Spinal cord (tissue), 10 donors: ENCODE data around the gene NOC2L. TPM values are rescaled to one million over a fixed set of nuclear protein-coding genes. Genes with fewer than 3 reads are reported as not detected.

Source experiments
- DNase-seq, 6 donors: peaks; one replicate each; pipeline versions ENCODE4 v3.0.0 to v3.0.0-alpha.2; 2013 to 2015; ENCODE audit warnings: low spot score in 6 of 6, low read depth in 4 of 6
- H3K27ac ChIP-seq: one replicate; pipeline ENCODE4 v1.5.1; 2013; ENCODE audit warnings: low read depth, low read length, control low read depth
- H3K27me3 ChIP-seq: one replicate; pipeline ENCODE4 v1.6.1; 2013; ENCODE audit warnings: low read length; ENCODE audit not compliant: control insufficient read depth, insufficient read depth
- H3K36me3 ChIP-seq: one replicate; pipeline ENCODE4 v1.6.1; 2013; ENCODE audit warnings: low read length; ENCODE audit not compliant: control insufficient read depth, insufficient read depth
- H3K4me1 ChIP-seq: one replicate; pipeline ENCODE4 v1.6.1; 2013; ENCODE audit warnings: low read length; ENCODE audit not compliant: control insufficient read depth, insufficient read depth
- H3K4me3 ChIP-seq: one replicate; pipeline ENCODE4 v1.5.1; 2013; ENCODE audit warnings: low read depth, low read length, control low read depth
- H3K9me3 ChIP-seq: one replicate; pipeline ENCODE4 v1.6.1; 2013; ENCODE audit warnings: low read length; ENCODE audit not compliant: control insufficient read depth, insufficient read depth
- WGBS: methylation state at CpG from one replicate; pipeline ENCODE4 v1.1.5; 2013; ENCODE audit warnings: missing lambda C conversion rate; ENCODE audit not compliant: insufficient coverage; 5-methylcytosine and 5-hydroxymethylcytosine counted together
- polyA plus RNA-seq, 2 donors: library from polyadenylated mRNA; unstranded; fragments of 120-200 nt; gene quantifications; one replicate each; pipeline ENCODE4 v1.2.1, GENCODE V29; 2013; ENCODE audit not compliant: insufficient read length in 2 of 2
- total RNA-seq, 2 donors: library from RNA; depleted of rRNA in 1 of 2; stranded (reverse); fragments of 120-200 nt in 1 of 2; fragments of >200 nt in 1 of 2; gene quantifications; one replicate each; pipeline versions ENCODE4 v1.2.3 to v1.2.4, GENCODE V29; 2013 to 2014
- donor health status: healthy.

The NOC2L gene
- total and polyA plus RNA-seq, 4 donors: 33.1 to 68.5 (median 55.9) TPM

- Histone ChIP-seq H3K27me3 (peaks cover 38% of the 10 kb centered on the region), H3K4me1 (peaks cover 75% of the 10 kb centered on the region)
- DNase-seq: no peak
Observed at GRCh38 chr1:918353-918752, 40.7 kb downstream of the NOC2L start.

DNA sequence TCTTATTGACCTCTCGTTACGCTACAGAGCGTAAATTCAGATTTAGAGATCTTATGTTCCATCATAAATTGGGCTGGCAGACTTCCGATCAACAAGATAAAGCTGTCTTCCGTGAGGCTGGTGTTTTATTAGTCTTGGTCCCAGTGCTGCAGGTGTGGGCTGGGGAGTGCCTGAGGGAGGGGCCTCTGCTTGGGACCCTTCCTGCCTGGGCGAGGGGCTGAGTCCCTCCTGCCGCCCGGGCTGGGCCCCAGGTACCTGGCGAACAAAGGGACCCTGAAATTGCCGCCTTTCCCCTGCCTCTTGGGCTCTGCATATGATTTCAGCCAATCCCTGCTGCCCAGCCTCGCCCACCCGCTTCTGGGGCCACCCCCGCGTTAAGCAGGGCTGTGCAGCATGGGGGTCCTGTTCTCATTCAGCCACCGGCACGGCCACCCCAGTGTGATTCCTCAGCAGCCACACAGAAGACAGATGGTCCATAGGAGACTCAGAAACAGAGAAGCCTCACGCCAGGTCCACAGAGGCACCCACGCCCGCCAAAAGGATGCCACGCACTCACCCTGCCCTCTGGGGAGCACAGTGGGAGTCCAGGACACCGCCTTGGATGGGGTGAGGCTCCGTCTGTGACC is 41.5 kb downstream of the NOC2L start:
- Histone ChIP-seq H3K4me3 (no peak overlapping the region), H3K27me3 (peaks cover 31% of the 10 kb centered on the region), H3K36me3 (peaks cover 4% of the 10 kb centered on the region), H3K9me3 (no peaks in the 10 kb centered on the region), H3K27ac (no peak overlapping the region), H3K4me1 (peaks cover 68% of the 10 kb centered on the region)
- 52% methylated on average over 22 of the region's 22 CpGs for WGBS
- DNase-seq: no peak

More at GRCh38 chr1:918353-918752, 40.7 kb downstream of the NOC2L start:
- Histone ChIP-seq H3K9me3 (no peaks in the 10 kb centered on the region), H3K27ac (no peak overlapping the region), H3K4me3 (no peak overlapping the region), H3K36me3 (peaks cover 4% of the 10 kb centered on the region)
- 85% methylated on average over 15 of the region's 15 CpGs for WGBS

GRCh38 chr1:917076-917459 is 42.0 kb downstream of the NOC2L start:
- Histone ChIP-seq H3K4me3 (no peak overlapping the region), H3K9me3 (no peaks in the 10 kb centered on the region), H3K36me3 (peaks cover 4% of the 10 kb centered on the region), H3K4me1 (peaks cover 68% of the 10 kb centered on the region), H3K27me3 (peaks cover 32% of the 10 kb centered on the region), H3K27ac (no peak overlapping the region)
- 24% methylated on average over 7 of the region's 7 CpGs for WGBS
- no peak for DNase-seq

DNA sequence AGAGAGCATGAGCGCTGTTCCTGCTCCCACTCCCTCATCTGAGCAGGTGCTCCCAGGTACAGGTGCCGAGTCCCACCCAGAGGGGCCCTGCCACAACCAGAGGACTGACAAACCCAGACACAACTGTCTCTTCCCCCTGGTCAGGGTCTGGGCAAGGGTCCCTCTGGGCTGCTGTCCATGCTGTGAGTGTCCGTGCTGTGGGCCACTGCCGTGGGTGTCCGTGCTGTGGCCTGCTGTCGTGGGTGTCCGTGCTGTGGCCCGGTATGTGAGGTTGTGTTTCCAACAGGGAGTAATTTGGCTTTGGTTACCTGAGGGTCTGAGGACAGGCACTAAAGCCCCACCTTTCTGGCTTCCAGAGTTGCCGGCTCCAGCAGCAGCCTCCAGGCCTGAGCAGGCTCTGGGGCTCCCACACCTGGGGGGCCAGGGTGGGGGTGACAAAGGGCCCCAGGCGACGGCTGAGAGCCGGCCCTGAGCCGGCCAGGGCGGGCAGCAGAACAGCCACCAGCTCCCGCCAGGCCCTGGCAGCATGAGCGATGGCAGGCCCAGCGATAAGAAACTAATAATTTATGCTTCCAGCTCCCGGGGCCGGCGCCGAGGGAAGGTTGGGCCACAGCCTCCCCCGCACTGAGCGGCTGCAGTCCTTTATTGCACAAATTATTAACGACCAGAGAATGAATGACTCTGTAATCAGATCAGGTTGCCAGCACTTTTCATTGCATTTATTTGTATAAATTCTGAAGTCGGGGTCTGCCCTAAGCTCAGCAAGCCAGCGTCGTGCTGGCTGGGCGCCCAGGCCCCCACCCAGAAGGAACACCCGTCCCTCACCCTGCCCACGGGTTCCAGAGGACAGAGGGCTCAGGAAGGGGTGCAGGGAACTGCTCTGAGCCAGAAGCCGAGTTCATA is 42.6 kb downstream of the NOC2L start:
- 32% methylated on average over 23 of the region's 31 CpGs for WGBS
- H3K4me3 ChIP-seq: no peak overlapping the region
- H3K9me3 ChIP-seq: no peaks in the 10 kb centered on the region
- H3K4me1 ChIP-seq: peaks cover 68% of the 10 kb centered on the region
- peaks cover 32% of the 10 kb centered on the region for H3K27me3 ChIP-seq
- no peak overlapping the region for H3K27ac ChIP-seq
- no peaks in the 10 kb centered on the region for H3K36me3 ChIP-seq
- peak in 1 of 6 donors; percentile 73 for DNase-seq

GRCh38 chr1:915295-916172 is 43.5 kb downstream of the NOC2L start:
- no peaks in the 10 kb centered on the region for H3K9me3 ChIP-seq

GRCh38 chr1:914891-915280 is 44.2 kb downstream of the NOC2L start:
- DNase-seq: no peak
- Histone ChIP-seq H3K9me3 (no peaks in the 10 kb centered on the region), H3K27ac (no peak overlapping the region), H3K36me3 (no peaks in the 10 kb centered on the region), H3K27me3 (peaks cover 30% of the 10 kb centered on the region), H3K4me1 (peaks cover 66% of the 10 kb centered on the region), H3K4me3 (no peak overlapping the region)
- WGBS: 88% methylated on average over 4 of the region's 6 CpGs

More at GRCh38 chr1:915295-916172, 43.5 kb downstream of the NOC2L start:
- no peak for DNase-seq
- Histone ChIP-seq H3K4me1 (peaks cover 68% of the 10 kb centered on the region), H3K4me3 (no peak overlapping the region), H3K27me3 (peaks cover 29% of the 10 kb centered on the region), H3K36me3 (no peaks in the 10 kb centered on the region), H3K27ac (no peak overlapping the region)
- WGBS: 82% methylated on average over 23 of the region's 28 CpGs

DNA sequence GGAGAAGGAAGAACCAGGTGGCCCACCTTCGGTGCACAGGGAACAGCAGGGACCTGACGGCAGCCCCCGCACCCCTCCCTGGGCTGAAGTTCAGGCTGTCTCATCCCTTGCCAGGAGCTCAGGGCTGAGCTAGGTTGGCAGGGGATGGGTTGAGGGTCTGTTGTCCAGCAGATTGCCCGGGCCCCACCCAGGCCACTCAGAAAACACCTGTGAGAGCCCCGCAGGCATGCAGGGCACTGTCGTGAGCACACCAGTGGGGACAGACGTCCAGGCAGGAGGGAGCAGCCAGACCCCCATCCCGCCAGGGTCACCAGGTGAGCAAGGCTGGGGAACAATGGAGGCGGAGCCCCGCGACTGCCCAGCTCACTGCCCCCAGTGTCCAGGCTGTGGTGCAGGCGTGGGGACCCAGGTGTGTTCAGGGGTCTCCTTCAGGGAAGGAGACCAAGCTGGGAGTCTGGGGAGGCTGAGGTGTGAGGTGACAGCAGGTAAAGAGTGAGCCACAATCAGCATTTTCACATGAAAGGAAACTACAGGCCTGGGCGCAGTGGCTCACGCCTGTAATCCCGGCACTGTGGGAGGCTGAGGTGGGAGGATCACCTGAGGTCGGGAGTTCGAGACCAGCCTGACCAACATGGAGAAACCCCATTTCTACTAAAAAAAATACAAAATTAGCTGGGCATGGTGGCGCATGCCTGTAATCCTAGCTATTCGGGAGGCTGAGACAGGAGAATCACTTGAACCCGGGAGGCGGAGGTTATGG is 44.7 kb downstream of the NOC2L start:
- WGBS: 84% methylated on average over 15 of the region's 21 CpGs
- H3K27me3 ChIP-seq: peaks cover 30% of the 10 kb centered on the region
- no peaks in the 10 kb centered on the region for H3K36me3 ChIP-seq
- no peaks in the 10 kb centered on the region for H3K9me3 ChIP-seq
- no peak overlapping the region for H3K4me3 ChIP-seq
- H3K27ac ChIP-seq: no peak overlapping the region
- no peak for DNase-seq
- peaks cover 63% of the 10 kb centered on the region for H3K4me1 ChIP-seq

GRCh38 chr1:913491-914130 is 45.4 kb downstream of the NOC2L start:
- peaks cover 58% of the 10 kb centered on the region for H3K4me1 ChIP-seq
- 78% methylated on average over 16 of the region's 16 CpGs for WGBS

More at GRCh38 chr1:913491-914130, 45.4 kb downstream of the NOC2L start:
- Histone ChIP-seq H3K36me3 (no peaks in the 10 kb centered on the region), H3K9me3 (no peaks in the 10 kb centered on the region), H3K27me3 (peaks cover 30% of the 10 kb centered on the region), H3K4me3 (no peak overlapping the region), H3K27ac (no peak overlapping the region)
- DNase-seq: no peak
